GM18907 (cell line): ENCODE data around the gene APPBP2.
"Not testable (repeated sequence)": the region's sequence is repeated elsewhere in the genome, so short reads cannot be mapped to it uniquely, and the experiment has no call there.

Experiments
- ATAC-seq: cut with Tn5 transposase; IDR thresholded peaks from one replicate; pipeline ENCODE4 v1.9.1; 2021; ENCODE audit warnings: mild to moderate bottlenecking, moderate library complexity; ENCODE audit not compliant: unreplicated experiment

Gene APPBP2

GRCh38 chr17:60501589-60501988, 24.5 kb downstream of the APPBP2 start:
- ATAC-seq, result no peak

GRCh38 chr17:60496041-60496440, 30.0 kb downstream of the APPBP2 start:
- no peak for ATAC-seq

GRCh38 chr17:60495260-60495659, 30.8 kb downstream of the APPBP2 start:
- ATAC-seq, result no peak

GRCh38 chr17:60493847-60494321, 32.2 kb downstream of the APPBP2 start:
- ATAC-seq, result no peak

GRCh38 chr17:60491771-60492170, 34.3 kb downstream of the APPBP2 start:
- ATAC-seq, result no peak

- ATAC-seq, result not testable (repeated sequence)
These were observed 35.4 kb downstream of the APPBP2 start for GRCh38 chr17:60490594-60490993.

GRCh38 chr17:60481604-60482003, 44.4 kb downstream of the APPBP2 start:
- no peak for ATAC-seq

GRCh38 chr17:60473788-60474187, 52.3 kb downstream of the APPBP2 start:
- ATAC-seq, result no peak

GRCh38 chr17:60472449-60472848, 53.6 kb downstream of the APPBP2 start:
- no peak for ATAC-seq

GRCh38 chr17:60471451-60471850, 54.6 kb downstream of the APPBP2 start:
- no peak for ATAC-seq

GRCh38 chr17:60468371-60468770, 57.7 kb downstream of the APPBP2 start:
- no peak for ATAC-seq

- ATAC-seq, result no peak
These were observed 61.7 kb downstream of the APPBP2 start for GRCh38 chr17:60464343-60464742.

- ATAC-seq, result no peak
These were observed 62.7 kb downstream of the APPBP2 start for GRCh38 chr17:60463157-60463835.

- no peak for ATAC-seq
These were observed 64.5 kb downstream of the APPBP2 start for GRCh38 chr17:60461584-60461983.

- ATAC-seq, result no peak
These were observed 68.9 kb downstream of the APPBP2 start for GRCh38 chr17:60457148-60457547.

- ATAC-seq, result no peak
These were observed 70.7 kb downstream of the APPBP2 start for GRCh38 chr17:60455378-60455777.

- ATAC-seq, result no peak
These were observed 74.1 kb downstream of the APPBP2 start for GRCh38 chr17:60451965-60452364.

- no peak for ATAC-seq
These were observed 75.0 kb downstream of the APPBP2 start for GRCh38 chr17:60451071-60451470.

- no peak for ATAC-seq
These were observed 78.7 kb downstream of the APPBP2 start for GRCh38 chr17:60447375-60447774.

- no peak for ATAC-seq
These were observed 80.9 kb downstream of the APPBP2 start for GRCh38 chr17:60445144-60445543.

GRCh38 chr17:60443713-60444112, 82.3 kb downstream of the APPBP2 start:
- ATAC-seq, result no peak

- ATAC-seq, result no peak
These were observed 83.5 kb downstream of the APPBP2 start for GRCh38 chr17:60442271-60443173.
